ENCODE results near the gene DICER1.

Gene DICER1

DNA sequence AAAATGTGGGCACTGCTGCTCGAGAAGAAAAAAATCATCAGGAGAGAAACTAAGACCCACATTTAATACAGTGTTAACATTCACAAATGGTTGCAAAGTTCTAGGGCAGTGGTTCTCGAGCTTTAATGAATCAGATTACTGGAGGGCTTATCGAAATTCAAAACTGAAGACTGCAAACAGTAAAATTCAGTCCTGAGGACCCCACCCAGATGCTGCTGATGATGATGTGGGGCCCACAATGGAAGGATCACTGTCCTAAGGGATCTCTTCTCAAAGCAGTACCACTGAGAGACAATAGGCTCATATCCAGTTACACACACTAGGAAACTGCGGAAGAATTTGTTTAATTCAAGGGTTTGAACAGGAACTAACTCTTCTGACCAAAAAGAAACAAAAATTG is 31.4 kb downstream of the DICER1 start:
- no peak for DNase-seq (ENCODE audit: low read depth)

DNA sequence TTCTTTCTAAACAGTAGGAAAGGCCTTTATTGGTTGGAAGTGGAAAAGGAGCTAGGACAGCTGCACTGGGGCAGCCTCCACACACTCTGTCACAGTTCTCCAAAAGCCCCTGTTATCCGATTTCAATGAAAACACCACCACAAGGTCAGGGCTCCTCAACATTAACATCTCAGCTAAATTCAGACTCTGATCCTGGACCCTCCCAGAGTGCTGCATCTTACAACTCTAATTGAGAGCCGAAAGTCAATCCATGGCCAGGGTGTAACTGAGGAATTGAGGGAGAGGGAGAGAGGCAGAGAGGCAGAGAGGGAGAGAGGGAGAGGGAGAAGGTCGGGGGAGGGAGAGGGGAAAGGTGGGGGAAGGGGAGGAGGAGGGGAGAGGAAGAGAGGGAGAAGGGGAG is 32.1 kb downstream of the DICER1 start:
- DNase-seq (ENCODE audit: low read depth): no peak

GRCh38 chr14:95123891-95124579 is 33.3 kb downstream of the DICER1 start:
- DNase-seq (ENCODE audit: low read depth): no peak

DNA sequence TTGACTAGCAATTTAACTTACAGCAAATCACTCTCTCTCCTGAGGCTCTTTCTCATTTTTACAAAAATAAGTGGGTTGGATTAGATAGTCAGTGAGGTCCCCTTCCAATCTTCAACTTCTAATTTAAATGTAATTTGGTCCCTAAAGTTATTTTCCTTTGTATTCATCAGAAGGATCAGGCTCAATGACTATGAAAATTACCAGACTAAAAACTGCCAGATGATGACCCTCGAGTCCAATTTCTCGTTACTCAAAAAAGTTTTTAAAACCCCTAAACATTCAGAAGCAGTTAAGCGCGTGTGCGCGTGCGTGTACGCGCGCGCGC is 34.7 kb downstream of the DICER1 start:
- DNase-seq (ENCODE audit: low read depth): no peak

DNA sequence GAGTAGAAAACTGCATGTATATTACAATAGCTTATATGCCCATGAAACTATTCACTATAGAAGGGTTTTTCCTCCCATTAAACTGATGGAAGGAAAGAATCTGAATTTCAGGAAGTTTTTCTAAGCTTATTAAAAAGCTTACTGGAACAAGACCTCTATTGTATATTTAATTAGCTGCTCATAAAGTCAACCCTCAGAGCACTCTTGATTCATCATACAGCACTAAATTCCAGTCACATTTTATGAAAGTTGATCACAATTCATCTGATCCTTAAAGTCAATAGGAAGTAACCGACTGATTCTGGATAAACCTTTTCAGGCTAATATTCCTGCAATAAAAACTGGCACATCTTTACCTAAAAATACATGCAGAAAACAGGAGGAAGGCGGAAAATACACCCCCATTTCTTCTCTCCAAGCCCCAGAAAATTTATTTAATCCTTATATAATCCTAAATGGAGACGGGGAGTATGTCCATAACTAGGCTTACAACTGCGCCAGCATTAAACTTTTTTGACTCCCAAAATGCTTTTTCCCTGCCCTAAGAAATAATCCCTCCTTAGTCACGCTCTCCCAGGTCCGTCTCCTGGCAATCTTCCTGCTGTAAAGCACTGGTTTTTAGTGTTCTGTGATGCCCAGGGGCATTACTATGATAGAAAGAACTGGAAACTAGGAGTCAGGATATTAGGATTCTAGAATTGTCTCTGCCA is 35.3 kb downstream of the DICER1 start:
- no peak for DNase-seq (ENCODE audit: low read depth)

- no peak for DNase-seq (ENCODE audit: low read depth)
Observed at GRCh38 chr14:95119336-95119735, 38.0 kb downstream of the DICER1 start.

DNA sequence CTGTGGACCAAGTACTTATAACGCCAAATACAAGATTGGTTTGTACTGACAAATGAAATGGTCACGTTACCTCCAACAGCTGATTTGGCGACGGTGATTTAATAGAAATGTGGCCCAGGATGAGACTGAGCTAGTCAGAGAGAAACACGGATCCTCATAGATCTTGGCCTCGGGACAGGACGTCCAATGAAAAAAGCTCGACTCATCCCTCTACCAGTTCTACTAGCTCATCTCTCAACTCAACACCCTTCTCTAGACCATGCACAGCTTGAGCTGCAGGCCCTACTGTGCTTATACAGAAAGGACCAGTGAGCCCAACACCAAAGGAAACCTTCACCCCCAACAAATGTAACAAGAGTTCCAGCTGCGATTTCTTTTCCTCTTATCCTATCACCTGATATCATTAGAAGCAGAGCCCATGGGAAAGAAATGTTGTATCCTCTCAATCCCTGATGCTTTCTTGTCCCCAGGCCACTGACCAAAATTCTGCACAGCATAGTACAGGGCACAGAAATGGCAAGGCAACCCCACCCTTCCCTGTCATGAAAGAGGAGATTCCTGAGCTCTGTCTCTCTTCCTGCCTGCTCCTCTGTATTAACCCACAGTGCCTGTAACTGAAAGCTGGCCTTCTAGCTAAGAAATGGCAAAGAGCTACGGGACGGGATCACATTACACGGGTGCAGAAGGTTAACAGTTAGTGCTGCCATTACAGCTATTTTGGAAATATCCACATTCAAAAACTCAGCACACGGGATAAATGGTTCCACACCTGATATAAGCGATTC is 39.2 kb downstream of the DICER1 start:
- DNase-seq (ENCODE audit: low read depth): no peak

GRCh38 chr14:95113476-95113875 is 43.9 kb downstream of the DICER1 start:
- DNase-seq (ENCODE audit: low read depth): no peak

DNA sequence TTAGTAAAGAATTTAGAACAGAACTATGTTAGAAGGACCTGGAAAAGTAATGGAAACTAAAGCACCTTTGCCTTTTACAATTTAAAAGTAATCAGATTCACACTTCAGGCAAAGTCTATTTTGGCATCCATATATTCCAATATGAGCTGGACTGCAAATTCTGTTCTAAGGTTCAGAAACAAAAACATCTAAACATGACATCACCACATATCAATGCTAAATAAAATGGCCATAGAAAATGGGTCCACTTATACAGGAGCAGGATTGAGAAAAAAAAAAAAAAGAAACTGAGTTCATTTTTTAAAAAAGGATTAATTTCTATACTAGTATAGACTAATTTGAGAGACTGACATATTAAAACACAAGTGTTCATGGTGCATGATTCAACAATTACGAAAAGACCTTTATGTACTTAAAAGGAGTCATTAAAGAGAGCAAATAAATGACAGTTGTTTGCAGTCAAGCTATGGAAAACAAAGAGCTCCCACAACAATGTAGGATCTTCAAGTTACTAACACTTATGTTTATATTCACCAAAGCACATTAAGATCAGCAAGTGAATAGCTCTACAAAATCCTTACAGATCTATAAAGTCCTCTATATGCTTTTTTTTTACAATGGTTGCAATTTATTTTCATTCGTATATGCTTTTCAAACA is 45.7 kb downstream of the DICER1 start:
- no peak for DNase-seq (ENCODE audit: low read depth)

DNA sequence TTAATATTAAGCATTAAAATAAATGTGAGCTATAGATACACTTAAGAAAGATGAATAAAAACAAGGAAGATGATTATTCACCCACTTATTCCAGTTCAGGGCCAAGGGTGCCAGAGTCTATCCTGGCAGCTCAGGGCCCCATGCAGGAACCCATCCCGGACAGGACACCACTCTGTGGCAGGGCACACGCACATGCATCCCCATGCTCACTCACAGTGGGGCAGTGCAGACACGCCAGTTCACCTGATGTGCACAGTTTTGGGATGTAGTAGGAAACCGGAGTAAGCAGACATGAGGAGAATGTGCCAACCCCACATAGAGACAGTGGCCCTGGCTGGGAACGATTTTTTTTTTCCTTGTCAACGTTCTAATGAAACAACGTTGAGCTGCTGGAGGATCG is 47.2 kb downstream of the DICER1 start:
- no peak for DNase-seq (ENCODE audit: low read depth)

GRCh38 chr14:95107711-95108110 is 49.6 kb downstream of the DICER1 start:
- DNase-seq (ENCODE audit: low read depth): no peak

DNA sequence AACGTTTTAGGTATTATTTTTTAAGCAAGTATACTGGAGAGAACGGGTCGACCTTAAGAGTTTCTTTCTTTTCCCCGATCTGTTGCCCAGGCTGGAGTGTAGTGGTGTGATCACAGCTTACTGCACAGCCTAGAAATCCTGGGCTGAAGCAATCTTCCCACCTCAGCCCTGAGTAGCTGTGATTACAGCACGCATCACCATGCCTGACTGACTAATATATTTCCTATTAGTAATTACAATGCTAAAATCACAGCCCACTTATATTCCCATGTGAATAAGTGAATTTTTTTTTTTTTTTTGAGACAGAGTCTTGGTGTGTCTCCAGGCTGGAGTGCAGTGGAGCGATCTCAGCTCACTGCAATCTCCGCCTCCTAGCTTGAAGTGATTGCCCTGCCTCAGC is 50.4 kb downstream of the DICER1 start:
- DNase-seq (ENCODE audit: low read depth): no peak

GRCh38 chr14:95104911-95105310 is 52.4 kb downstream of the DICER1 start:
- DNase-seq (ENCODE audit: low read depth): no peak

- DNase-seq (ENCODE audit: low read depth): no peak
Observed at GRCh38 chr14:95102680-95103044, 54.7 kb downstream of the DICER1 start.

DNA sequence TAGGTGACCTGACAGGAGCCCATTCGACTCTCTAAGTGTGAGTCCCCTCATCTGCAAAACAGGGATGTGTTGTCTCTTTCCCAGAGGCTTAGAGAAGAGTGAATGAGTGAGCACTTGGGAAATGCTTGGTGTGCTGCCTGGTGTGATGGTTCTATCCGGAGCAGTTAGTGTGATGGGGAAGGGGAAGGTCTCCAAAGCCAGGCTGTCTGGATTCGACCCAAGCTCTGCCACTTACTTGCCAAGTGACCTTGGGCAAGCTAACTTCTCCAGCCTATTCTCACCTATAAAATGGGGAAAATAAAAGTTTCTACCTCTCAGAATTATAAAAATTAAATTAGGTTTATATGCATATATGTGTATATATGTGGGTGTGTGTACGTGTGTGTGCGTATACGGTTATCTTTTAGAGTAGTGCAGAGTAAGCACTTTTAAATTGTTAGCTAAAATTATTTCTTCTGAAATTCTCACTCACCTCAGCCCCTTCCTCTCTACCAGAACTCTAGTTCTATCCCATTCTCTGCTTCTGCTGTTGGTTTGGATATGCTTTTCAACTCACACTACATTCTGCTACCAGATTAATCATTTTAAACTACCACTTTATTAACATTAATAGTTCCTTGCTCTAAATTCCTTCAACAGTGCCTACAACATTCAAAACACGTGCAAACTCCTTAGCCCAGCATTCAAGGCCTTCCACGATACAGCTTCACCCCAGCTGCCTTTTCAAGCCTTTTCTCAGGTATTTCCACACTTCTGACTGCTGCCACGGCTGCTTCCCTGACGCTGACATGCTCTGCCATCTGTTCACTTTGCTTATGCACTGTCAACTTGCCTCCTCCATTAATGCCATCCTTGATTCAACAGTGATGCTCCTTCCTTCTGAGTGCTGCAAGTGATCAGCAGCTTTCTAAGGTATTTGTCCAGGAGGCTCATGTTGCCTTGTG is 55.3 kb downstream of the DICER1 start:
- no peak for DNase-seq (ENCODE audit: low read depth)

- no peak for DNase-seq (ENCODE audit: low read depth)
Observed at GRCh38 chr14:95098984-95099599, 58.2 kb downstream of the DICER1 start.

DNA sequence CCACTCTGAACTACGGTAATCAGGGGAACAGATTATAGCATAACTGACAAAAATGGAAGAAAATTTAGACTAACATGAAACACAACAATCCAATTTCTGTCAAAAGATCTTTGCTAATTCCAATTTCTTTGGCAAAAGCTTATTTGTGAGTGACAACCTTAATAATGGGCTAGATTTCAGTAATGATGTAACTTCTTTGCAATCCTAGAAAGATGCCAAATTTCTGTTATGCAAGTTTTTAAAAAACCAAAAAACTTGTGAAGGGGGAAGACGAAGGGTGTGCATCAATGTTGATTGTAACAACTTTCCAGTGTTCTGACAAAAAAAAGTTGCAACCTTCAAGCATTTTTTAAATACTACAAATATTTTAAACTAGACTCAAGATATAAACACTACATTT is 59.9 kb downstream of the DICER1 start:
- no peak for DNase-seq (ENCODE audit: low read depth)

DNA sequence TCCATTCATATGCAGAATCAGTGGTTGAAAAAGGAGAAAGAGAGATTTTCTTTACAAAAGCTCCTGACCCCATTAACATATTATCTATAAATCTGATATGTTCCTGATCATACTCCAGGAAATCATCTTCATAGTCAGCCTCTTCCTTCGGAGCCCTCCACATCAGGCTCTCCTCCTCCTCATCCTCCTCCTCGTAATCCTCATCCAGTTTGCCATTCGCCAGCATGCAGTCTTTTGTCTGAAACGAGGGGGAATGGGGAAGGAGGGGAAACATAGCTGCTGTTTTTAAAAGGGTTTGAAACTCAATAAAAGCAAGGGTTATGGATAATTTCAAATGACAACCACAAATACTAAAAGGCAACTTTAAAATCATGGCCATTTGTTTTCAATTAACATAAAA is 60.9 kb downstream of the DICER1 start:
- no peak for DNase-seq (ENCODE audit: low read depth)

- DNase-seq (ENCODE audit: low read depth): no peak
Observed at GRCh38 chr14:95095996-95096395, 61.3 kb downstream of the DICER1 start.

DNA sequence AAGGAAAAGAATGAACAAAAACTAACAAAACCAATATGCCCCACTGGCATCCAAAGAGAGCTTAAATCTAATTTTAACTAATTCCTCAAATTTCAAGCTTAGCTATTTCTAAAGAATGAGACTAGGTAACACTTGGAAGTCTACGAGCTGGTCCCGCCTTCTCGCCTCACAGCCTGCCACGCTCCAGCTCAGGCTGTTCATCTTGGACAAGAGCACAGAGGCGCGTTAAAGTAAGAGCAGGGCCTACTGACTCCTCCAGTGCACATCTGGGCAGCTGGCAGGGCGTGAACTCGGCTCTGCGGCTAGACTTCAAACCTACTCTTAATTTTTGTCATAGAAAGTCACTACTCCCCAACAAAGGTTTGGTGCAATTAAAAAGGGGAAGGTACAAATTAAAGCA is 64.6 kb downstream of the DICER1 start:
- DNase-seq (ENCODE audit: low read depth): no peak

GRCh38 chr14:95091581-95091980 is 65.7 kb downstream of the DICER1 start:
- no peak for DNase-seq (ENCODE audit: low read depth)

Data from HS-27A (cell line).